ENCODE results near the gene ANKRD40CL.

- TF ChIP-seq GATA3 (IDR thresholded peaks at IDR 0.05; ENCODE audit: low read depth, low read length) (no peak), GATA2 (IDR thresholded peaks at IDR 0.05; ENCODE audit: low read depth, low read length) (no peak)
Measured at GRCh38 chr17:50766222-50767023, 895 bp downstream of the ANKRD40CL start.
